Right ventricle myocardium inferior (tissue), 1 donor: ENCODE measurements around the gene FGF12. TPM values are rescaled to one million over a fixed set of nuclear protein-coding genes. Genes with fewer than 3 reads are reported as not detected.

ENCODE experiments used
- ATAC-seq: fragments of 200-7000 bp; cut with Tn5 transposase; one replicate; pipeline ENCODE4 v1.9.1; 2020; ENCODE audit warnings: mild to moderate bottlenecking, moderate library complexity
- DNase-seq: peaks from one replicate; pipeline ENCODE4 v3.0.0; 2021; ENCODE audit errors: missing footprints
- intact Hi-C: fragments of 100-400 bp; cut with DNase I; formaldehyde crosslinking; loops from one replicate; pipeline ENCODE4 v1.11.0; 2022
- total RNA-seq: library from RNA; stranded (reverse); fragmentation: NEBNext Ultra II Directional; extraction: Animal tissue kit (Norgen Biotek cat#: 25700); gene quantifications from one replicate; pipeline ENCODE4 v1.2.1, GENCODE V29; 2021
- donor health status: DM: no; HTN: yes; CAD: no; lungs with severe emphysema.

Gene FGF12
- total RNA-seq, 1 donor from 2014 or later, result 340 TPM

DNA sequence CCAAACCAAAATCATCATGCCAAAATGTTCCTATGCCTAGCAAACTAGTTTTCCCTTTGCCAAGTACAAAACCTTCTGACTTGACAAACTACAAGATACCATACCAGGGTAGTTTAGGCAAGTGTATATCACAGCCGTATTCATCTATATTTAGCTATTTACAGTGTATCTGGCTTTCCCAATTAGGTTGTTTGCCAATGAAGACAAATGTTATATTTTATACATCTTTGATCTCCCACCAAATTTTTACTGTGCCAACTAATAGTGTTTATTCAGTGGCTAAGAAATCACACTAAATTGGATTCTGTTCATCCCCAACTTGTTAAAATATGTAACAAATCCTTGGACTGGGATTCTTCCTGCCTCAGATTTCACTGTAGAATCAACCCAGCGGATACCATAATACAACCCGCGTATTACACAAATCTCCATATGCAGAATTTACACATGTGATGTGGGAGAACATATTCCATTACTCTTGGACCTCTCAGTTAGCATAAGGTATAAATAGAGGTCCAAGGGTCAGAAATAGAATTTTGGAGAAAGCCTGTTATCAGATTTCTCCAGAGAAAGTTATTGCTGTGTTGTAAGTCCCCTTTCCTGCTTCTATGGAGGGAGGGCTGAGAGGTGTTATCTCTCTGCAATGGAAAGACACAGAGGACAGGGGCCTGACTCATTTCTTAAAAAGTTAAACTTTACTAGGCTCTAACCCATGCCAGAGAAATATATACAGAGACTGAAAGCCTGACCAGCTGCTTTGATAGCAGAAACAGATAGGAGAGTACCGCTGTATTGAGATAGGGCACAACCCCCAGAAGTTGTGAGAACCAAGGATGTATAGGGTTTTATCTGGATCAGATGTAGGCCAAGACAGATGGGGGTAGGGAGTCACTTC, 467.0 kb downstream of the FGF12 start:
- intact Hi-C loops, result no loop called here
- ATAC-seq, result no peak
- no peak for DNase-seq

DNA sequence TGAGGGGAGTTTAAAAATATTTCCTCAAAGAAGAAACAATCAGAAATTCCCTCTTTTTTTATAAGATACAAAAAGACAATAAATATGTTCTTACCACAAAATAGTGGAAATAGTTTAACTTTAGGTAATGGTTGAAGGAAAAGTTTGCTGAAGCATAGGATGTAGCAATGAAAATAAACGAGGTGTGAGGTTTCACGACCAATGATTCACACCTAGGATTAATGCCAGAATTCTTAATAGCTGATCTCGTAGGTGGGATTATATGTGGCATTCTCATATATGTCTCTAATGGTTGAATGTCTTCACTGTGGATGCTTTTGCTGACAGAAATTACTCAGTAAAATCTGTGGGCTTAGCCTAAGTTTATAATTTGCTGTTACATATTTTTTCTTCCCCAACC, 467.7 kb downstream of the FGF12 start:
- ATAC-seq (no peak), DNase-seq (no peak)
- intact Hi-C loops, result no loop called here

DNA sequence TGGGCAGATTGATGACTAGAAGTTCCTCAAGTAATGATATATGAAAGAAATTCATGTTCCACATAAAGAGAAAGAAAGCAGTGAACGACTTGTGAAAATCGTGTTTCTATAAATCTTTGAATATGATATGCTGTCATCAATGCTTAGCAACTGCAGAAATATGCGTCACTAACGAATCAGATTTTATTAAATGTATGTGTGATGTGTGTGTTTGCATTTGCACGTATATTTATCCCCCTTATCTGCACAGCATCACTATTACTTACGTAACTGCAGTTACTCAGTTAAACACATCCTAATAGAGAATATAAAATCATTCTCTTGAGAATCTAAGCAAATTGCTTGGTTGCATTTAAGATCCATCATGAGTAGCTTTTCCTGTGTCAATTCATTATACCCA, 468.6 kb downstream of the FGF12 start:
- DNase-seq (no peak), ATAC-seq (no peak)
- intact Hi-C loops, result no loop called here

DNA sequence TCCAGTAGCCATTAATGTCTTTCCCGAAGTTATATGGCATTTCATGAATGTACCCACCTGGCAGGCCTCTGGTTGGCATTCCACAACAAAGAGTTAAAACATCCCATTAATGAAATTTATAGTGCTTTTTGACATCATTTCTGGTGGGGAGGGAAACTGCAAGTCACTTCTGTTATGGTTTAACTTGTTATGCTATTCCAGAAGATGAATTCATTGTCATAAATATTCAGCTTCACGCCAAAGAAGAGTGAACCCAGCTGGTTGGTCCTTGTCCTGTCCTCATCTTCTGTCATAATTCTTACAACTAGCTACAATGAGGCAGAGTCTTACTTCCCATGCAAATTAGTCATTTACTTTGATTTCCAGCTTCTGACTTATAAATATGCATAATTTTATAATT, 471.5 kb downstream of the FGF12 start:
- ATAC-seq (no peak), DNase-seq (no peak)
- intact Hi-C loops, result no loop called here

DNA sequence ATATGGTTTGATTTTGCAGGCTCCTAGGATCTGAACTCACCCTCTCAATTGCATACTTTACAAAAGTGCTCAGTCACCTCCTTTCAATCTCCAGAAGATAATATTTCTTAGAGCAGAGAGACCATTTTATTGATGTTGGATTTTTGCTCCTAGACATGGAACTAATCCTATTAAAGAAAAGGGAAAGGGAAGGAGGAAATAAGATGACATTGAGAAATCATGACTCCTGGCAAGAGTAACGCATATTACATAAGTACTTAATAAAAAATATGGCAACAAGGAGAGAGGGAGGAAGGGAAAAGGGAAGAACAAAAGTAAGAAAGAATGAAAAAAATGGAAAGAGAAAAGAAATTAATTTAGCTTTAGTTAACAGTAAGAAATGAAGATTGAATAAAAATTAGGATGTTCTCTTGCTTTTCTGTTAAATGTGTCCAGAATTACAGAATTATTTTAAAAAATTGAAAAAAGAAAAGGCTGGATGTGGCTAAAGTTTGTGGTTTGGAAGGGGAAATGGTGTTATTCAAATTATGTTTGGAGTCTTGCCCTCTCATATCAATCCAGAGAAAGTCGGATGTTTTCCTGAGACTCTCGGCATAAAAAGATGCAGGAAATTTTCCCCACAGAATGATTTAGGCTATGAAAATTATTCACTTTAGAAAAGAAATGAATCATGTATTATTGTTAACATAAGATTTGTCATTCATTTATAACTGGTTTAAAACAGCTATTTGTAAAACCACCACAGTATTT, 474.0 kb downstream of the FGF12 start:
- DNase-seq (no peak), ATAC-seq (peak; percentile 39)
- intact Hi-C loops, result no loop called here

GRCh38 chr3:192249516-192249915, 477.8 kb downstream of the FGF12 start:
- ATAC-seq, result no peak
- intact Hi-C loops, result no loop called here
- DNase-seq, result no peak

GRCh38 chr3:192246847-192247559, 480.3 kb downstream of the FGF12 start:
- intact Hi-C loops, result no loop called here
- DNase-seq, result no peak
- no peak for ATAC-seq

GRCh38 chr3:192244591-192244990, 482.8 kb downstream of the FGF12 start:
- intact Hi-C loops, result no loop called here
- ATAC-seq, result no peak

GRCh38 chr3:192239956-192240355, 487.4 kb downstream of the FGF12 start:
- no peak for DNase-seq
- intact Hi-C loops, result no loop called here
- no peak for ATAC-seq

More at GRCh38 chr3:192244591-192244990, 482.8 kb downstream of the FGF12 start:
- no peak for DNase-seq

DNA sequence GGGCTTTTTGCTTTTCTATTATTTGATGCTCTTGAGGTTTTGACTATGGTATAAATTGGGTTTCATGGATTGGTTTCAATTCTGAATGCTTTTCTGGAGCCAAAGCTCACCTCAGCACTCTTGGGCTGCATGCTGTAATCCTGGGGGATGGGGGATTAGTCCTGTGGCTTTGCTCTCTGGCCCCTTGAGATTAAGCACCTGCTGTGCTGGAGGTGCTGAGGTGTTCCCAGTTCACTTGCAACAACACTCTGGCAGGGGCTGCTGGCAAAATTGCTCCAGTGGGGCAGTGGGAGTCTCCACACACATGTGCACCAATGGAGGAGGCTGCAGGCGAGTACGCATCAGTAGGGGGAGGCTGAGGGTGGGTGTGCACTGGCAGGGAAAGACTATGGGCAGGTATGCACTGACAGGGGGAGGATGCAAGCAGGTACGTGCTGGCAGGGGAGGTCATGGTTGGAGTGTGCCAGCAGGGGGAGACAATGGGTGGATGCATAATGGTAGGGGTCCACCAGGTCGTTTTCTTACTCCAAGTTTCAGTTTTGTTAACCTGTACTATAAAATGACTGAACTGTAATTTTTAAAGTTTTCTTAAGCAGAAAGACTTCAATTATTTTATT, 489.2 kb downstream of the FGF12 start:
- intact Hi-C loops, result no loop called here
- ATAC-seq, result no peak
- DNase-seq, result no peak

DNA sequence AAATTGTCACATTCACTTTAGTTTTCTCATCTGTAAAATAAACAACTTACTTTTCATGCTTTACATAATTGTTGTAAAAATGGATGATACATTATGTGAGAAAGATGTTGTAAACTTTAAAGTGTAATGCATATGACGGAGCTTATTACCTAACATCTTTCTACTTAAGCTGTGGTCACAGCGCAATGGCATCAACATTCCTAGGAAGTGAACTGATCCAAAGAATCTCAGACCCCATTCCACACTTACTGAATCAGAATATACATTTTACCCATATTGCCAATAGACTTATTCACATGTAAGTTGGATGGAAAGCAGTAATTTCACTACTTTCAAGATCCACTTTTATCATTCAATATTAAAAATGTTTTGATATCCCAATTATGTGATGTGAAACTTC, 497.5 kb downstream of the FGF12 start:
- intact Hi-C loops, result no loop called here
- ATAC-seq, result no peak

DNA sequence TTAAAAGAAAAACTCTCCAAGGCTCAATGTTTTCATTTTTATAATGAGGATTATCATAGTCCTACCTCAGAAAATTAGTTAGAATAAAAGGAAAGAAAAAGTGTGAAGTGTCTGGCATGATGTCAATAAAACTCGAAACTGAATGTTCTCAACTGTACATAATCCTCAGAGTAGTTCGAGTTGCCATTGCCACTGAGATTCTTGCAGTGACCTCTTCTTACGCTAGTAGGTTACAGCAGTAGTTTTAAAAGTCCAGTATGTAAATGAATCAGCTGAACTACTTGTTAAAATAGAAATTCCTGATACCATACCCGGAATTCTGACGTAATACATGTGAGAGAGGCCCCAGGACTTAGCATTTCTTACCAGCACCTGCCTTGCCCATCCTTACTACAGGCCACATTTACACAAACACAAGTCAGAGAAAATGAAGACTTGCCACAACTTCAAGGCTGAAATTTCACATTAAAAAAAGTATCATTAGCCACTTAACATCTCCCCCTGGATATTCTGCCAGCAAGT, 502.6 kb downstream of the FGF12 start:
- ATAC-seq, result peak; percentile 41
- intact Hi-C loops, result no loop called here
- DNase-seq, result no peak

More for the DNA sequence above, 497.5 kb downstream of the FGF12 start:
- DNase-seq, result no peak

DNA sequence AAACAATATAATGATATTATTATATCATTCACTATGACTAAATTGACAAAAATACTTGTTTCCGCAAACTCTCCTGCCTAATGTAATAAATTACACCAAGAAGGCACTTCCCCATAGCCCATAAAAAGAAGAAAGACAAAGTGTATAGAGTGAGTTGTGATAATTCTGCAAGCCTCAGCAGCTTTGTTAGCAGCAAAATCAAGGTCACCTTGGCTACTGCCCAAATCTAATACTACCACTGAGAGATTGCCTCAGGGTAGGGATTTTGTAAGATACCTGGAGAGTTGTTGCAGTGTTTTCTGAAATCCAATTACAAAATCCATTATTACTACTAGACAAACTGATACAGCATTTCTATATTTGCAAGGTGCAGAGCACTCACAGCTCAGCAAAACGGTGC, 503.5 kb downstream of the FGF12 start:
- ATAC-seq, result no peak
- intact Hi-C loops, result no loop called here
- DNase-seq, result no peak

GRCh38 chr3:192220915-192221314, 506.4 kb downstream of the FGF12 start:
- ATAC-seq (no peak), DNase-seq (no peak)
- intact Hi-C loops, result no loop called here

- intact Hi-C loops, result no loop called here
- ATAC-seq (no peak), DNase-seq (no peak)
Observed at GRCh38 chr3:192219926-192220325, 507.4 kb downstream of the FGF12 start.

DNA sequence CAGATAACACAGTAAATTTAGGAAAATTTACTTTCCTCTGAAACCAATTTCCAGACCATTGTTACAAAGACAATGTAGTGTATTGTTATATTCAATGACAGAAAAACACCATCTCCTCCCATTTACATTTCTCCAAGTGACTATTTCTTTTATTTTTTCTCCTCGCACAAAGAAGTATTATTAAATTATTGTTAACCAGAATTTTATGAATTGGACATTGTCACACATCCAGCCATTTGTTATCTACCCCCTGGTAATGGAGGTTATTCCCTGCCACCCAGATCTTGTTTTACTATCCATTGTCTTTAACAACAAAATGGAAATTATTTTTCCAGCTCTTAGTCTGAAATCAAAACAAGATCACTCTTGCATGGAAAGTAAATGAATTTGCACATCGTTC, 511.3 kb downstream of the FGF12 start:
- ATAC-seq, result no peak
- intact Hi-C loops, result no loop called here
- DNase-seq, result no peak

- DNase-seq, result no peak
- no peak for ATAC-seq
- intact Hi-C loops, result no loop called here
Observed at GRCh38 chr3:192212979-192213378, 514.4 kb downstream of the FGF12 start.

GRCh38 chr3:192212335-192212734, 515.0 kb downstream of the FGF12 start:
- DNase-seq (no peak), ATAC-seq (no peak)
- intact Hi-C loops, result no loop called here

GRCh38 chr3:192207651-192208050, 519.7 kb downstream of the FGF12 start:
- intact Hi-C loops, result no loop called here
- DNase-seq (no peak), ATAC-seq (peak; percentile 61)
